ENCODE measurements around the gene ANKRD53. TPM values are rescaled to one million over a fixed set of nuclear protein-coding genes. Genes with fewer than 3 reads are reported as not detected.
A peak's percentile ranks its signal among the peaks of the same experiment; 100 is the strongest.

ANKRD53 gene
- total and polyA plus RNA-seq, 9 of the 15 experiments (the other 6 are each of a cell fraction or from before 2014, with no cell fraction given) = 0.18 TPM; not detected in 8

- TF ChIP-seq CHD7 (IDR thresholded peaks at IDR 0.05; ENCODE audit: low read depth, low read length) (no peak), ZNF175 (CRISPR knock-in tag; IDR thresholded peaks at IDR 0.05; ENCODE audit: low read depth) (no peak), NR0B1 (IDR thresholded peaks at IDR 0.05; ENCODE audit: partially characterized antibody) (no peak), NCOA1 (IDR thresholded peaks at IDR 0.05; ENCODE audit: low read depth) (peak; percentile 33; the same call in 1 of the 2 replicates), FOXP4 (CRISPR knock-in tag; IDR thresholded peaks at IDR 0.05; ENCODE audit: borderline replicate concordance) (no peak), ZNF584 (CRISPR knock-in tag; IDR thresholded peaks at IDR 0.05; ENCODE audit: low read depth) (no peak), EHMT2 (IDR thresholded peaks at IDR 0.05) (no peak), RFX7 (CRISPR knock-in tag; IDR thresholded peaks at IDR 0.05) (no peak), U2AF1 (optimal IDR thresholded peaks at IDR 0.05; ENCODE audit: low read depth, low read length) (peak; percentile 60), NCOA4 (IDR thresholded peaks at IDR 0.05; ENCODE audit: partially characterized antibody) (no peak)
- TF ChIP-seq, protein P1, sequence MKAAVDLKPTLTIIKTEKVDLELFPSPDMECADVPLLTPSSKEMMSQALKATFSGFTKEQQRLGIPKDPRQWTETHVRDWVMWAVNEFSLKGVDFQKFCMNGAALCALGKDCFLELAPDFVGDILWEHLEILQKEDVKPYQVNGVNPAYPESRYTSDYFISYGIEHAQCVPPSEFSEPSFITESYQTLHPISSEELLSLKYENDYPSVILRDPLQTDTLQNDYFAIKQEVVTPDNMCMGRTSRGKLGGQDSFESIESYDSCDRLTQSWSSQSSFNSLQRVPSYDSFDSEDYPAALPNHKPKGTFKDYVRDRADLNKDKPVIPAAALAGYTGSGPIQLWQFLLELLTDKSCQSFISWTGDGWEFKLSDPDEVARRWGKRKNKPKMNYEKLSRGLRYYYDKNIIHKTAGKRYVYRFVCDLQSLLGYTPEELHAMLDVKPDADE (conservative IDR thresholded peaks at IDR 0.05; ENCODE audit: control insufficient read depth, low read depth, low read length) = no peak
Measured at GRCh38 chr2:70994009-70994698, 15.7 kb downstream of the ANKRD53 start (continued).

All from K562 (cell line).